Kasumi-1 (cell line): ENCODE results near the gene SAMD9.
A peak's percentile ranks its signal among the peaks of the same experiment; 100 is the strongest.
"Not testable (repeated sequence)": the region's sequence is repeated elsewhere in the genome, so short reads cannot be mapped to it uniquely, and the experiment has no call there.

Experiments used
- DNase-seq, 2 experiments: peaks; one replicate each; lab custom pipeline; 2025; lab: John Stamatoyannopoulos, UW

Gene SAMD9

DNA sequence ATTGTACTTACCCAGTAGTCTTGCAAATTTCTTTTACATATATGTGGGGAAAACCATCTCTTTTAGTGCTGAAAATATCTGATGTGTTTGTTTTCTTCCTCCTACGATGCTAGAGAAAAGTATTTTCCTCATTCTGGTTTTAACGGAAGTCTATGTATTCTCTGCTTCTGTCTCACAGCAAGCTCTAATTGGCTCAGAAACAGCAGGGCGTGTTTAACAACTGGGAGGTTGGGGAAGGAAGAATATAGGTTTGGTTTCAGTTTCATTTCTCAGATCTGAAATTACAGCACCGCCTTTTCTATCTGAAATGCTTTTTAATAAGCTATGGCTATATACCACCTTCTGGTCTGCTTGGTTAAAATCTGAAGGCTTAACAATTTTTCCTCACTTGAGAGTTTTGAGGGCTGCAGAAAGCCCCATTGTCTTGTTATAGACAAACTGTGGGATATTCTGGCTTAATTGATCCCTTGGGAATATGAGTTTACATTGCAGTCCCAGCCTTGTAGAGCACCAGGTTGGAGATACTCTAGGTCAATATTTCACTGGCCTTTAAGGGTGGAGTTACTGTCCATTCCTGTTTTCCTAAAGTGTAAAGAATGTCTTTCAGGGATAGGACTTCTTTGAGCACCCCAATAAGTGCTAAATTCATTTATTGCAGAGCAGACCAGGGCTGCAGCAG is at the start of gene SAMD9:
SAMD9 (minus strand) TSS at position 128 of the 679 bp plus-strand sequence. CDS start 11,882 bp downstream, outside the sequence.
- DNase-seq: peak; percentile 88 to 97

DNA sequence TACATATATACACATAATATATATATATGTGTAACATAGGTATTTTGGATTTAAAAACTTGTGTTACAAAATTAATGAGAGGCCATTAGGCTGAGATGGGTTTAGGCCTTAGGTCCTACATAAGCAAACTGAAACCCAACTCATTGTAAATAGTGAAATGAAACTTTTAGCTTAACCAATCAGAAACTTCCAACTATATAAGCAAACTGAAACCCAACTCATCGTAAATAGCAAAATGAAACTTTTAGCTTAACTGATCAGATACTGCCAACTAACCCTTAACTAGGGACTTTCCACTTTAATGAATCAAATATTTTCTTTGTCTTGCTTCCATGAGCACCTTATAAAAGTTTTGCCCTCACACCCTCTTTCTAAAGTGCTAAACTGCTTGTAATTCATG is 47.7 kb upstream of the SAMD9 start:
- DNase-seq: no peak

DNA sequence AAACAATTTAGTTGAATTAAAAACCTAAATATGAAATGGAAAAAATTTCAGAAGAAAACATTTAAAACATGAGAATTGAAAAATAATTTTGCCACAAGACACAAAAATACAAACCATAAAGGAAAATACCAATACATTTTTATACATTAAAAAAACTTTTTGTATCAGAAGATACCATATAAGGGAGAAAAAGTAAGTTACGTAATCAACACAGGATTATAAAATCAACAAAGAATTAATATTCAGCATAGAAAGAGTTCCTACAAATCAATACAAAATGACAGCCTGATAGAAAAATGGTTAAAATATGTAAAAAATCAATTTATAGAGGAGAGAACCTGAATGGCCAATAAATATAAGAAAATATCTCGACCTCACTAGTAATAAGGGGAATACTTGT is 47.0 kb upstream of the SAMD9 start:
- no peak for DNase-seq

DNA sequence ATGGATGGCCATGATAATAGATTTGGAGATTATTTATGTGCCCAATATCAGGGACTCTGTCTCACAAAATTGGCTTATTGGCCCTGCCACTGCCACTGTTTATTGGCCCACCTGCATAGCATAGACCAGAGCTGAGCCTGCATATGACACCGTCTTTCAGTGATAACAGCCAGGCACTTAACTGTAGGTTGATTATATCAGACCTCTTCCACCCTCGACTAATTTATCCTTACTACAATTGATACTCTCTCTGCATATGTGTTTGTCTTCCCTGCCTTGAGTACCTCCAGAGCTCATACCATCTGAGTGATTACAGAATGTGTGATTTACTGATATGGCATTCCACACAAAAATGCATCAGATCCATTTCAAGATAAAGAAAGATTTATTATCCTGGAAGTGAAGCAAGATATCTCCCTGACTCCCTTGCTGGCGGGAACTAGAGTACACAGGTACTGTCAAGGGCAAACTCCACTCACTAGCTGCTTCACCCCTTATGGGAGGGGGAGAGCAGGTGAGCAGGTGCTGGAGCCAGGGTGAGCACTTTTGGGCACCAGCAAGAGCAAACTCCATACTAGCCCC is 43.5 kb upstream of the SAMD9 start:
- DNase-seq: no peak

DNA sequence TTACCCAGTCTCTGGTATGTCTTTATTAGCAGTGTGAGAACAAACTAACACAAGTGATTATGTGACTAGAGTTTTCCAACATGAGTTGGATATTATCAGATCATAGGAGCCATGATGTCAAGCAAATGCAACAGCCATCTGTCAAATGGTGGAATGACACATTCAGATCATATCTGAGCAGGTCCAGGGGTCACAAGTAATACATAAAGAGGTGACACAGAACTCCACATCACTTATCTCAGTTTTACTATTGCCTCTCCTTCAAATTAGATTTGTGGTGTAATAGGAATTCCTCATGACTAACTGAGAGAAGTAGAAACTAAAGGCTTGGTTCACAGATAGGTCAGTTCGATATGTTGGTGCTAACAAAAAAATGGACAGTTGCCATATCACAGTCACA is 42.6 kb upstream of the SAMD9 start:
- DNase-seq: no peak

DNA sequence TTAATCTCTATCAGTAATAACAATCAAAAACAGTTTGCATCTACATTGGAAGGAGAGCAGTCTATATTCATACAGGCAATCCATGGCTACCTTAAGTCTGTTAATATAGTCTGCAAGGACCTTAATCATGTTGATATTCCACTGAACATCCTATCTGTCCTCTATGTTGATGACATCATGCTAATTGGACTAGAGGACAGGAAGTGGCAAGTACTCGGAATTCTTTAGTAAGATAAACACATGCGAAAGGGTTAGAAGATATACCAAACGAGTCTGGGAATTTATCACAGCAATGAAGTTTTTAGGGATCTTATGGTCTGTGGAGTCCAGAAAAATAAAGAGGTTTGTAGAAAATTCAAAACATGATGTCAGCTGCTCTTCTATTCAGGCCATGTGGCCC is 41.7 kb upstream of the SAMD9 start:
- no peak for DNase-seq

DNA sequence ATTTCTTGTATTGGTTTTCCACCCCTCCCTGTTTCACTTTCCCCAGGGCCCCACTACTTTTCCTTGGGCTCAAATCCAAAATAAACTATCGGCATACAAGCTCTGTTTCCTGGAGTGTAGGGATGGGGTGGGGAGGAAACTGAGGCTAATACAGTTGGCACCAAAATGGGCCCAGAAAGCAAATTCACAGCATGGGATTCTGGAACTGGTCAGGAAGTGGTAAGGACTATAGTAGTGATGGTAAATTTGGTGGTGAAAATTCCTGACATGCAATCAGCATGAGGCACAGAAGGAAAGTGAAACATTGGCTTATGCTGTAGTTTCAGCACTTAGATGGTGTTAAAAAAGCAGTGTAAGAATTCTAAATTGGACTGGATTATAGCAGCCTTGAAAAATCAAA is 39.1 kb upstream of the SAMD9 start:
- DNase-seq: no peak

DNA sequence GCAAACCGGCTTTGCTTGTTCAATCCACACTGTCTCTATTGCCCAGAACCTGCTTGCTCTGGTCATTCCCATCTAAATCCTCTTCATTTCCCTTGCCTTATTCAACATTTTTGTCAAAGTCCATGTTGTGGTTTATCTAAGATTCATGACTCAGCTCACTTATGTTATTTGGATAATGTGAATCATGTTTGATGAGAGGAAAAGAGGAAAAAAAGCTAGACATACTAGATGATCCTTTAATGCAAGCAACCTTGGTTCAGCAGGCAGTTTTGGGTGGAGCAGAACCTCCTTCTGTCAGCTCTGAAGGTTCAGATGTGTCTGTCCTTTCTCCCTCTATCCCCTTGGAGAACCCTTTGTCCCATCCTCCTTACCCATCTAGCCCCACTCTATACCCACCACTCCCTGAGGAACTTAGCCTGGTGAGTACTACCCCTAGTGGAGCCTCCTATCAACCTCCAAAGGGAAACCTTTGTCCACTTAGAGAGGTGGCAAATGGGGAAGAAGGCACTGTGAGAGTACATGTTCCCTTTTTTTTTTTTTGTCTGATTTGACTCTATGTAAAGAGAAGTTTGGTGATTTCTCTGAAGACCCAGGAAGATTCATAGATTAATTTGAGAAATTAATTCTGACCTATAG is 32.5 kb upstream of the SAMD9 start:
- DNase-seq: no peak

DNA sequence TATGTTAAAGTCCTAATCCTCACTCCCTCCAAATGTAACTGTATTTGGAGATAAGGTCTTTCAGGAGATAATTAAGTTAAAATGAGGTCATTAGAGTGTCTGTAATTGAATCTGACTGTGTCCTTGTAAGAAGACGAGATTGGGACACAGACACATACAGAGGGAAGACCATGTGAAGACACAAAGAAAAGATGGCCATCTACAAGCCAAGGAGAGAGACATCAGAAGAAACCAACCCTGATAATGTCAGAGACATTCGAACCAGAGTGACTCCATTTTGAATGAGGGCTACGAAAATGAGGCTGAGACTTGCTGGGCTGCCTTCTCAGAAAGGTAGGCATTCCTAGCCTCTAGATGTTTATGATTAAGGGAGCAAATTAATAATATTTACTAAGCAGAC is 30.9 kb upstream of the SAMD9 start:
- no peak for DNase-seq

DNA sequence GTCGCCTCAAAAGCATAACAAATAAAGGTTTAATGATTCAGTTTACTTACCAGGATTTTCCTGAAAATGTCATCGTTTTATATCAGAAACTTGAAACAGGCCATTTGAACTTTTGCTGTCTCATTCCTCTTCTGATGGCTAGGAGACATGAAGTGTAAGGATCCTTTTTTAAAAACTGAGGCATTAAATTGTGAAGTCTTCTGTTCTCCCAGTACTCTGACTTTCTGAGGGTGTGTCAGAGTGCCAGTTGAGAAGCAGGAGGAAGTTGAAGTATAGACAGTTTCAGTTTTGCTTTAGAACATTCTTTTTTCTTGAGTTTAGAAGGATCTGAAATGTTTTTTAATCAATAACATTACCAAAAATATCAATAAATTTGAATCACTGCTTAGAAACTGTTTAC is 30.4 kb upstream of the SAMD9 start, which contains the start of gene SAMD9L:
SAMD9L (minus strand) TSS at position 242 of the 400 bp plus-strand sequence. CDS start 12,414 bp downstream, outside the sequence.
- peak; percentile 42 to 58 for DNase-seq

DNA sequence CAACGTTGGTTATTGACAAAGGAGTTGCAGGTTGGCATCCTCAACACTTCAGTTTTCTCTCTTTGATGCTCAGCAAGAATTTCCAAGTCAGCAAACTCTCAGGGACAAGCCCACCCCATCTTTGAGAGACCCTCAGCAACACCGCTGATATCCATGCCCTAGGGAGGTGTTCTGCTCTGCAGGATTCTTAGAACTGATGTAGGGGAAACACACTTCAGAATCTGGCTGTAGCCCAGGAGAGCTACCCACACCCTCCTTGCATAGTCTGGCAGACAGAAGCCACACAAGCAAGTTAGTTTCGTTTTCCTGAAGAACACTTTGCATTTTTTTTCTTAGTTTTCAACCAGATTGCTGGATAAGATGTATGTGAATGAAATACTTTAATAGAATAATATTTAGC is 29.6 kb upstream of the SAMD9 start:
- peak; percentile 42 to 59 for DNase-seq

DNA sequence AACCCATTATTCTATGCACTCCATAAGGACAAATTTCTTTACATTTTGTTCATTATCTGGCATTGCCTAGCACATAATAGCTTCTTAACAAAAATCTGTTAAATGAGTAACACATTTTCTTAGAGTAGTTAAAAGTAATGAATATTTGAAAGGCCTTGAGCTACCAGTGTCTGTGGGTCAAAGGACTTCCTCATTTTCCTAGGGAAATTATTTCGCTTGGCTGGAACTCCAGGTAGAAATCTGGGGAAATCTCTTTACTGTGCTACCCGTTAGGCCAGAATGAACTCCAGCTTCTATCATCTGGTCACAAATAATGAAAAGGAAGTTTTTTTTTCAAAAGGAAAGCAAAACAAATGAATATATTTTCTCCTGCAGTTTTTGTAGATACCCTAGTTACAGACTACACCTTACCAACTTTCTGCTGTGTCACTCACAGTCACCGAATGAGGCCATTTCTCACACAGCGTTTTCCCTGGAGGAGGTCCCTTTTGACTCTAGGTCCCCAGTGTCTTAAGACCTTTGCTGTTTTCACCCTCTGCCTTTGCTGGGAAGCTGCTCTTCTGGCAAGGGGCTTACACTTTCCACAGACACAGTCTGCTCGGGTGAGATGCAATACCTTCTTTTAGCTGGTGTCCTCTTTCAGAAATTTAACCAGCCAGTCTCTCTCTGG is 28.8 kb upstream of the SAMD9 start:
- no peak for DNase-seq

DNA sequence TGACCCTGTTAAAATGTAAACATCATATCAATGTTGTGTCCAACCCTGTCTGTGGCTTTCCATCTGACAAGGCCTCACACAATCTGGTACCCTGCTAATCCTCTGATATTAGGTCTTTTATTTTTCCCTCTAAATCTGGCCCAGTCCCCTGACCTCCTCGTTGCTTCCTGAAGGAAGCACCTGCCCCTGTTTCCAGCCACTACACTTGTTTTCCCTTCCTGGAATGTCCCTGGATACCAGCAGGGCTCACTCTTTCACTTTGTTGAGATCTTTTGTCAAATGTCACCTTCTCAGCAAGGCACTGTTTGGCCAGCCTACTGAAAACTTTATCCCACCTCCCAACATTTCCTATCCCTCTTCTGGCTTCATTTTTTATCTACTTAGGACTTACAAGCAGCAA is 28.3 kb upstream of the SAMD9 start:
- no peak for DNase-seq

DNA sequence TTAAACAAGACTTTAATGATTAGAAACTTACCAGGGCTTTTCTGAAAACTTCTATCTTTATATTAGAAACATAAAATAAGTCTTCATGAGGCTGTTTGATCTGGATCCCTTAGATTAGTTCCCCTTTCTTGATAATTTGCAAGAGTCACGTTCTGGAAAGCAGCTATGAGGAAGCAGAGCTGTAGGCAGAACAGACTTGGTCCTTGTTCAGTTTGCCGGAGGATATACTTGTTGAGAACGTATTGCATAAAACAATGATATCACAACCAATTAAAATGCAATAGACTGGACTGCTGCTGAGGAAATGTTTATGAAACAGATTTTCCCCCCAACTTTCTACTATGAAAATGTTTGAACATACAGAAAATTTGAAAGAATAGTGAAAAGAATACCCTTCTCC is 27.6 kb upstream of the SAMD9 start:
- peak; percentile 76 to 78 for DNase-seq

DNA sequence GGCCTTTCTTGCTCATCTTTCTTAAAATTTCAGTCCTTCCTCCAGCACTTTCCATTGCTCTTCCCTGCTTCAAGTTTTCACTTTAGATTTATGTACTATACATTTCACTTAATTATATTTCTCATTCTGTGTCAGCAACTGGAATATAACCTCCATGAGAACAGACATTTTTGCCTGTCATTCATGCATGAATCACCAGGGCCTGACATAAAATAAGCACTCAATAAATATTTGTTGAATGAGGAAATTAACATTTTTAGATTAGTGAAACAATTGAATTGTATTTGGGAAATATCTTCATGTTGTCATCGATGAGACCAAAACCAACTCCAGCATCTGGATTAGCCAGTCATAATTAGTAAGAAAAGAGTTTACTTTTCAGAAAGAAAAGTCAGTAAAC is 24.3 kb upstream of the SAMD9 start:
- DNase-seq: no peak

DNA sequence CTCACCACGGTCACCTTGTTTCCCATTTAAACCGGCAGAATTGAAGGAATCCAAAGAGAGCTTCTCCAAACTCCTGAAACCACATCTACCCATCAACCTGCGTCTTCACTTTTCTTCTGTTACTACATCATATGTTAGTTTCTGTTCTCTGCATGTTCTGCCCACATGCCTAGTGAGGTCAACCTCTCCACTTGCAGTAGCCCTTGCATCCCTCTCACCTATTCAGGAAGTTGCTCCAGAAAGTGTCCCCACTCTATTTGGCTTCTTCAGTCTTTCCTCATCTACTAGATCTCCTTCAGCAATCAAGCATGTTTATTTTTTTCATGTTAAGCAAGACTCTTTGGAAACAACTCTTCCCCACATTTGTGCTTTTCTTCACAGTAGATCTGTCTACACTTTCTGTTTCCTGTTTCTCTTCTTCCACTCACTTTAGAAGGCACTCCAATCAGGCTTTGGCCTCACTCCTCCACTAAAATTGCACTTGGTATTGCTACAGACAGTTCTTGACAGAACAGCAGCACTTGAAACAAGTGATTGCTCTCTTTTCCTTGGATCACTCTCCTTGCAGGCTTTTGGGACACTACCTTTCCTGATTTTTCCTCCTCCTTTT is 22.9 kb upstream of the SAMD9 start:
- no peak for DNase-seq

DNA sequence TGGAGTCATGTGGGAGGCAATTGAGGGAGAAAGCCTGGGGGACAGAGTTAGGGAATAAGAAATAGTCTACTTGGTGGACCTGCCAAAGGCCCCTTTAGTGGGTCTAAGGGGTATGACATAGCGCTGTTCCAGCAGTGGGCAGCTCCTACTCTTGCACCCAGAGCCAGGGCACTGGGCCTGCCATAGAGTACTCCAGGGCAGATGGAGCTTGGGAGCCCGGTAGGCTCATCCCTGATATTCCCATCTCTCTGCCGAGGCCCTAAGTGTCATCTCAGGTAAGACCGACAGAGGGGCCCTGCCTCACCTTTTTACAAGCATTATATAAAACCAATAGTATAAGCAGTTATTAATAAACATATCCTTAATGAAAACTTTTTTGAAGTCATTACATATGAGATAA is 20.8 kb upstream of the SAMD9 start:
- DNase-seq: no peak

DNA sequence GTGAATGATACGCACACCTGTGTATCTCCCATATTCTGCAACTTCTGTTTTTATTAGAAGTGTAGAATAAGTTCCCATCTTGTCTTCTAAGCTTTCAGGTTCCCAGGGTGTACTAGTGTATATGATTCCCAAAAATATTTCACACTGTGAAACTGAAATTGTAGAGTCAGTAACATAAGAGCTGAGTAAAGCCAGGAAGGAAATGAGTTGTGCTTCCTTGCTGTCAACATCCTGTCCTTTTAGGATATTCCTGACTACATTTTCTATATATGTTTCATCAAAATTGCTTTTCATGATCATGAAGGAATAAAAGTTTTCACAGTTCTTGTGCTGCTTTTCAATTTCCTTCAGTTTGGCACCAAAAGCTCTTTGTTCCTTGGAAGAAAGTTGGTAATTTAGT is 15.2 kb upstream of the SAMD9 start:
- no peak for DNase-seq

DNA sequence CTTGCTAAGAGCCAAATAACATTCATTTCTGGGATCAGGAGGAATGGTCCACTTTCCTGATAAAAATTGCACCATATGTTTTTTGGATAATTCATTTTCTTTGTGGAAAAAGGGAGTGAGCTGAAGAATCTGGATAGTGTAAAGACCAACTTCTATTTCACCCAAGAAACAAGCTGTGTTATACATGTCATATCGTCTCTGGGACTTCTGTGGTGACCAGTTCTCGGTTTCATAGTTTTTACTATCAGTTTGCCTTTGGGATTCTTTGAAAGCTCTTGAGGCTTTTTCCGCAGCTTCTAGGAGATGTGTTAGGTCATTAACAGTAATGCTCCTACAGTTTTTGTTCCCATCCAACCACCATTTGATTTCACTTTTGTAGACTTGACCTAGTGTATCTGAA is 14.4 kb upstream of the SAMD9 start:
- no peak for DNase-seq

DNA sequence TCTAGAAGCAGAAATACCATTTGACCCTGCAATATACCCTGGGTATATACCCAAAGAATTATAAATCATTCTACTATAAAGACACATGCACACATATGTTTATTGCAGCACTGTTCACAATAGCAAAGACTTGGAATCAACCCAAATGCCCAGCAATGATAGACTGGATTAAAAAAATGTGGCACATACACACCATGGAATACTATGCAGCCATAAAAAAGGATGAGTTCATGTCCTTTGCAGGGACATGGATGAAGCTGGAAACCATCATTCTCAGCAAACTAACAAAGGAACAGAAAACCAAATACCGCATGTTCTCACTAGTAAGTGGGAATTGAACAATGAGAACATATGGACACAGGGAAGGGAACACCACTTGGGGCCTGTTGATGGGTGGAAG is 9.2 kb upstream of the SAMD9 start:
- DNase-seq: not testable (repeated sequence)

DNA sequence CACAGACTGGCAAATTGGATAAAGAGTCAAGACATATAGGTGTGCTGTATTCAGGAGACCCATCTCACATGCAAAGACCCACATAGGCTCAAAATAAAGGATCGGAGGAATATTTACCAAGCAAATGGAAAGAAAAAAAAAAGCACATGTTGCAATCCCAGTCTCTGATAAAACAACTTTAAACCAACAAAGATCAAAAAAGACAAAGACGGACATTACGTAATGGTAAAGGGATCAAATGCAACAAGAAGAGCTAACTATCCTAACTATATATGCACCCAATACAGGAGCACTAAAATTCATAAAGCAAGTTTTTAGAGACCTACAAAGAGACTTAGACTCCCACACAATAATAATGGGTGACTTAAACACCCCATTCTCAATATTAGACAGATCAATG is 5.8 kb upstream of the SAMD9 start:
- not testable (repeated sequence) for DNase-seq
